LNCAP (cell line): ENCODE results near the gene NEMP2.

Source experiments
- CTCF ChIP-seq: fragments of 450-650 bp; IDR thresholded peaks from 2 replicates; pipeline ENCODE4 v1.5.1; 2017; ENCODE audit warnings: mild to moderate bottlenecking

Gene NEMP2

GRCh38 chr2:190569994-190570755, 35.7 kb upstream of the NEMP2 start:
- TF ChIP-seq CTCF = no peak

GRCh38 chr2:190564838-190565237, 30.3 kb upstream of the NEMP2 start:
- no peak for TF ChIP-seq CTCF

GRCh38 chr2:190563646-190564045, 29.1 kb upstream of the NEMP2 start:
- no peak for TF ChIP-seq CTCF

GRCh38 chr2:190563109-190563508, 28.6 kb upstream of the NEMP2 start:
- no peak for TF ChIP-seq CTCF

DNA sequence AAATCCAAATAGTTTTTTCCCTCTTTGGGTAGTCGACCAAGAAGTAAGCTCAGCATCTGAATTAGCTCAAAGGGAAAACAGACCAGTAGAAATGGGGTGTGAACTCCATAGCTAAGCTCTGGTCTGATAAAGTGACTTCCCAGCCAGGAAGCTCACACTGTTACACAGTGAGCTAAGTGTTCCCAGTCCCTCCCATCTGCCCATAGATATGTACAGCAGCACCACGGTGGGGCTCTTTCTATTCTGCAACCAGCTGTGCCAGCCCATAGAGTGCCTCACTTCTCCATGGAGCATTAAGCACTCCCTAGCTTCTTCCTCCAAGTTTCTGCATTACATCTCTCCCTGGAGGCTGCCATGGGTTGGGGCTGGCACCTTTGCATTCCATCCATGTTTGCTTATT, 27.6 kb upstream of the NEMP2 start:
- TF ChIP-seq CTCF = no peak

DNA sequence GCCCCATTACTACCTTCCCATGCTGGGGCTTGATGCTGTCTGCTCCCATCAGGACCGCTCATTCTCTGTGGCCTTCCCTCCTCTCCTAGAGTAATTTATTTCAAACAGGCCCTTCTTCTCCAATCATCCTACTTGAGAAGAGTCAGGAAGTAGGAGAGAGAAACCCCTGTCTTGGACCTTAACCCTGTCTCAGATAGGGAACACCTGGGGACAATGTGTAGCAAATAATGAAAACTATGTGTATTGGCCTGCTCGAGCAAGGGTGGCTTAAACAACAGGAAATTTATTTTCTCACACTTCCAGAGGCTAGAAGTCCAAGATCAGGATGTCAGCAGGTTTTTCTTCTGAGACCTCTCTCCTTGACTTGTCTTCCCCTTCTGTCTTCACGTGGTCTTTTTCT, 26.6 kb upstream of the NEMP2 start:
- no peak for TF ChIP-seq CTCF

GRCh38 chr2:190554357-190555006, 20.0 kb upstream of the NEMP2 start:
- no peak for TF ChIP-seq CTCF
